ENCODE data around the gene PRR14. TPM values are rescaled to one million over a fixed set of nuclear protein-coding genes. Genes with fewer than 3 reads are reported as not detected.
A peak's percentile ranks its signal among the peaks of the same experiment; 100 is the strongest.

The PRR14 gene
- total and polyA plus RNA-seq, 2 of the 8 experiments (the other 6 are each of a cell fraction or from before 2014, with no cell fraction given): 3.6 to 16.1 TPM

DNA sequence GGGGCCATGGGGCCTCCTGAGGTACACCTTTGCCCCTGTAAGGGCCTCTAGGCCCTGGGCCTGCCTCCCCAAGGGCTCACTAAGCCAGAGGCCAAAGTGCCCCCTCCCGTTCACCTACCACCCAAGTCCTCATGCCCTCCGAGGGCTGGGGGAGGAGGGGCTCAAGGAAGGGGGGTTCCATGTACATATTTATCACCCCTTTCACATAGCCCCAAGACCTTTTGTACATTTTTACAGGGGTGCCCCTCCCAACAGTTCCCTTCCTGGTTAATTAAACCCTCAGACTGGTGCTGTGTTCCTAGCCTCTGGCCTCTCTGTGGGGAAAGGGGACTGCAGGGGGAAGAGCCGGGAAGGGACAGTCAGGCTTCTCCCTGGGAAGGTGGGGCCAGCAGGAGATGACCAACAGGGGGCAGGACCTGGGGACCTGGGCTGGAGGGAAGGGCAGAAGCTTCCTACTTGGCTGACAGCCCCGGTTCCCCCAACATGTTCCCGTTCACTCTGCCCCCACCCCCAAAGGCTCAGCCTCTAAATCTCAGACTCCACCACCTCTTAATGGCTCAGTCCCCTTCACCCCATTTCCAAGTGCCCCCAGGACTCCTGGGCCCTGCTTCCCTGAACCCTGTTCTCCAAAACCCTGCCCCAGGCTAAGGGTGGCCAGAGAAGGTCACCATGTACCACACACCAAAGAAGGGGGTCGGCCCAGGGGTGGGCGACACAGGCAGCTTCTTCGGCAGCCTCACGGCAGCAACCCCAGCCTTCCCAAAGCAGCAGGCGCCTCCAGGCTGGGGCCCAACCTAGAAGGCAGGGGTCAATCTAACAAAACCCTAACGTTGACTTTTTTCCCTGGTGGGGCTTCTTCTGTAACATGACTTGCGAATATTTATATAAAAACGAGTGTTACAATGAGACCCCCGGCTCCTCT lies 19.4 kb downstream of the PRR14 start:
- Histone ChIP-seq H3K9ac (replicated peaks in 1 of 4; ENCODE audit: extremely low read depth in 1 of 4, low read depth in 3 of 4, low read length in 3 of 4) (no peak overlapping the region), H3K27ac (ENCODE audit: low read depth, low read length) (no peak overlapping the region), H3K14ac (ENCODE audit: insufficient read length) (no peak overlapping the region), H3K4me1 (replicated peaks in 1 of 4; ENCODE audit: control insufficient read depth in 3 of 4, insufficient read depth in 4 of 4, low read length in 3 of 4) (no peaks in the 10 kb centered on the region), H3K18ac (ENCODE audit: extremely low read depth, low read length) (no peak overlapping the region), H3K56ac (replicated peaks; ENCODE audit: insufficient read length, low read depth, low read length) (no peak overlapping the region), H2AK5ac (ENCODE audit: low read depth, low read length) (no peak overlapping the region), H3K4me2 (ENCODE audit: insufficient read depth in 1 of 2, low read depth in 2 of 2, low read length in 2 of 2) (no peak overlapping the region), H3K27me3 (replicated peaks in 1 of 4; ENCODE audit: control insufficient read depth in 3 of 4, extremely low read depth in 1 of 4, insufficient read depth in 3 of 4, low read length in 3 of 4) (peaks cover 52 to 96% (median 79%) of the 10 kb centered on the region in 4 experiments), H3K4ac (replicated peaks; ENCODE audit: insufficient read length, low read depth, low read length) (no peak overlapping the region), H2BK15ac (ENCODE audit: low read length) (no peak overlapping the region), H3K23ac (ENCODE audit: insufficient read length) (no peak overlapping the region), H3K4me3 (ENCODE audit: extremely low read depth in 1 of 4, insufficient read depth in 2 of 4, low read depth in 3 of 4, low read length in 4 of 4) (no peak overlapping the region), H3K36me3 (ENCODE audit: control insufficient read depth in 2 of 4, insufficient read depth in 4 of 4, low read length in 3 of 4) (peaks cover 0 to 10% (median 0%) of the 10 kb centered on the region in 4 experiments; a peak in 4 of 8 replicates), H4K5ac (ENCODE audit: insufficient read length, low read depth, low read length) (no peak overlapping the region), H4K20me1 (replicated peaks in 1 of 2; ENCODE audit: control insufficient read depth in 1 of 2, insufficient read depth in 2 of 2, low read length in 2 of 2) (peaks cover 12 to 38% of the 10 kb centered on the region in 2 experiments), H4K8ac (ENCODE audit: extremely low read depth, insufficient read depth, low read length) (no peak overlapping the region), H2BK5ac (ENCODE audit: low read depth, low read length) (no peak overlapping the region), H2BK120ac (replicated peaks; ENCODE audit: low read depth, low read length) (no peak overlapping the region), H2BK20ac (ENCODE audit: low read length) (no peak overlapping the region), H3K79me2 (ENCODE audit: control insufficient read depth in 1 of 2, insufficient read depth in 2 of 2, low read length in 2 of 2) (no peaks in the 10 kb centered on the region), H4K91ac (replicated peaks; ENCODE audit: insufficient read length, low read length) (no peak overlapping the region), H3K23me2 (ENCODE audit: low read depth, low read length) (no peaks in the 10 kb centered on the region), H2AFZ (ENCODE audit: low read length) (no peak overlapping the region), H2BK12ac (ENCODE audit: low read depth, low read length) (no peak overlapping the region), H3K79me1 (ENCODE audit: low read depth, low read length) (no peaks in the 10 kb centered on the region), H3K9me3 (ENCODE audit: insufficient read depth in 2 of 2, low read depth in 1 of 2, low read length in 1 of 2) (no peaks in the 10 kb centered on the region)
- FAIRE-seq (no peak), DNase-seq (ENCODE audit: low read depth in 1 of 2, low spot score in 2 of 2) (no peak)
- TF ChIP-seq SP4 (IDR thresholded peaks at IDR 0.05; ENCODE audit: low read length) (no peak), CBX8 (IDR thresholded peaks at IDR 0.05; ENCODE audit: borderline replicate concordance, low read depth, low read length) (no peak), RBBP5 (IDR thresholded peaks at IDR 0.05; ENCODE audit: borderline replicate concordance, low read depth, low read length) (no peak), SIN3A (conservative IDR thresholded peaks at IDR 0.05 in 1 of 2, IDR thresholded peaks at IDR 0.05 in 1 of 2; ENCODE audit: low read depth in 1 of 2, low read length in 2 of 2) (no peak)
- TF ChIP-seq, protein P1, sequence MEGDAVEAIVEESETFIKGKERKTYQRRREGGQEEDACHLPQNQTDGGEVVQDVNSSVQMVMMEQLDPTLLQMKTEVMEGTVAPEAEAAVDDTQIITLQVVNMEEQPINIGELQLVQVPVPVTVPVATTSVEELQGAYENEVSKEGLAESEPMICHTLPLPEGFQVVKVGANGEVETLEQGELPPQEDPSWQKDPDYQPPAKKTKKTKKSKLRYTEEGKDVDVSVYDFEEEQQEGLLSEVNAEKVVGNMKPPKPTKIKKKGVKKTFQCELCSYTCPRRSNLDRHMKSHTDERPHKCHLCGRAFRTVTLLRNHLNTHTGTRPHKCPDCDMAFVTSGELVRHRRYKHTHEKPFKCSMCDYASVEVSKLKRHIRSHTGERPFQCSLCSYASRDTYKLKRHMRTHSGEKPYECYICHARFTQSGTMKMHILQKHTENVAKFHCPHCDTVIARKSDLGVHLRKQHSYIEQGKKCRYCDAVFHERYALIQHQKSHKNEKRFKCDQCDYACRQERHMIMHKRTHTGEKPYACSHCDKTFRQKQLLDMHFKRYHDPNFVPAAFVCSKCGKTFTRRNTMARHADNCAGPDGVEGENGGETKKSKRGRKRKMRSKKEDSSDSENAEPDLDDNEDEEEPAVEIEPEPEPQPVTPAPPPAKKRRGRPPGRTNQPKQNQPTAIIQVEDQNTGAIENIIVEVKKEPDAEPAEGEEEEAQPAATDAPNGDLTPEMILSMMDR (IDR thresholded peaks at IDR 0.05; ENCODE audit: control extremely low read depth in 1 of 3, insufficient read depth in 1 of 3, low read depth in 1 of 3, low read length in 3 of 3): peak in 1 of 3 experiments; percentile 13; a peak in 1 of 4 replicates
- WGBS, 2 experiments (ENCODE audit: extremely low coverage in 1 of 2, insufficient coverage in 1 of 2, insufficient read length in 1 of 2, insufficient replicate concordance in 2 of 2, low coverage in 1 of 2, low lambda C conversion rate in 2 of 2, missing lambda C conversion rate in 1 of 2): 88% methylated on average over 14 of the region's 14 CpGs; no CpG with 5 or more reads in 1 of the 2 experiments
- ChIA-PET CTCF (ENCODE audit: partially characterized antibody) (interaction anchor here (2.5 kb wide), 1 partner anchor 24 kb away, joined by 9 read pairs; no protein-coding TSS in a partner anchor), POLR2A (ENCODE audit: partially characterized antibody) (interaction anchor here (1.6 to 1.8 kb wide), 2 partner anchors 8 to 9 kb away, joined by 4 to 5 read pairs; no protein-coding TSS in a partner anchor)

Measured in H1 (cell line).